ENCODE measurements around the gene EPS8L3. TPM values are rescaled to one million over a fixed set of nuclear protein-coding genes. Genes with fewer than 3 reads are reported as not detected.

EPS8L3 gene
- total RNA-seq, 1 donor from 2014 or later = not detected

DNA sequence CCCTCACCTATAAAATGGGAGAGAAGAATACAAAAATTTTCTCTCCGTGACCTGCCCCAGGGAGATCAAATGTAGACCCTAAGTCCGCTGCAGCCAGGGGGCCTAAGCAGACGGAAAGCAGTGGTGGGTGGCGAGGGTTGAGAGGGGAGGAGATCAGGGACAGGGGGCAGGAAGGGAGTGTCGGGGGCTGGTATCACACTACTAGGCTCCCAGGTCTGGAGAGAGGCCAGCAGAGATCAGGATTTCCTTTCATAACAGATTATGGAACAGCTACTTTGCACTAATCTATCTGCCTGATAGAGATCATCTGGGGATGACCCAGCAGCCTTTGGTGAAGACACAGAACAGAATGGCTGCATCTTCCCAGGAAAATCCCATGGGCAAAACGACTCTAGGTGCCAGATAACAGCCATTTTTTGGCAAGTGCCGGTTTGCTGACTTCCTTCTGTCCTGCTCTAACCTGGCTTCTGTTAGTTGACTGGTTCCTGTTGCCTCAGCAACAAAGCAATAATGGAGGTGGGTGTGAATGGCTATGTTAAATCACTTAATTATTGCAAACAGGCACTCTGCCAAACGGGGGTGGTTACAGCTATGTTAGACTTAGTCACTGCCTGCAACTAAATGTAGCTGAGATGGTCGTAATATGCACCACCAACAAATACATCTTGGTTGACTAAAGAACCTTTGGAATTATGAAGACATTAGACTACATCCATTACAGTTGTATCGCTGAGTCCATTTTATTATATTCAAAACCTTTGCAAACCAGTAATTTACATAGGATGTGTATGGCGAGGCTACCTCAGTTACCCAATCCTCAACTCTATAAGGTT, 30.0 kb upstream of the EPS8L3 start:
- Histone ChIP-seq H3K79me2 (ENCODE audit: low read depth) (no peaks in the 10 kb centered on the region), H4K20me1 (ENCODE audit: low read depth) (no peaks in the 10 kb centered on the region), H3K9ac (no peak overlapping the region), H3K9me3 (ENCODE audit: low read depth) (no peaks in the 10 kb centered on the region), H3K27me3 (no peaks in the 10 kb centered on the region), H3K4me1 (peaks cover 19% of the 10 kb centered on the region), H3K36me3 (no peaks in the 10 kb centered on the region), H3K27ac (no peak overlapping the region), H3F3A (ENCODE audit: low read depth) (no peaks in the 10 kb centered on the region), H3K4me3 (no peak overlapping the region), H3K4me2 (no peak overlapping the region), H2AFZ (replicated peaks) (no peak overlapping the region)
- TF ChIP-seq, protein P1, sequence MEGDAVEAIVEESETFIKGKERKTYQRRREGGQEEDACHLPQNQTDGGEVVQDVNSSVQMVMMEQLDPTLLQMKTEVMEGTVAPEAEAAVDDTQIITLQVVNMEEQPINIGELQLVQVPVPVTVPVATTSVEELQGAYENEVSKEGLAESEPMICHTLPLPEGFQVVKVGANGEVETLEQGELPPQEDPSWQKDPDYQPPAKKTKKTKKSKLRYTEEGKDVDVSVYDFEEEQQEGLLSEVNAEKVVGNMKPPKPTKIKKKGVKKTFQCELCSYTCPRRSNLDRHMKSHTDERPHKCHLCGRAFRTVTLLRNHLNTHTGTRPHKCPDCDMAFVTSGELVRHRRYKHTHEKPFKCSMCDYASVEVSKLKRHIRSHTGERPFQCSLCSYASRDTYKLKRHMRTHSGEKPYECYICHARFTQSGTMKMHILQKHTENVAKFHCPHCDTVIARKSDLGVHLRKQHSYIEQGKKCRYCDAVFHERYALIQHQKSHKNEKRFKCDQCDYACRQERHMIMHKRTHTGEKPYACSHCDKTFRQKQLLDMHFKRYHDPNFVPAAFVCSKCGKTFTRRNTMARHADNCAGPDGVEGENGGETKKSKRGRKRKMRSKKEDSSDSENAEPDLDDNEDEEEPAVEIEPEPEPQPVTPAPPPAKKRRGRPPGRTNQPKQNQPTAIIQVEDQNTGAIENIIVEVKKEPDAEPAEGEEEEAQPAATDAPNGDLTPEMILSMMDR (IDR thresholded peaks at IDR 0.05) = no peak
- TF ChIP-seq EZH2phosphoT487 (IDR thresholded peaks at IDR 0.05) (no peak), EZH2 (IDR thresholded peaks at IDR 0.05) (no peak)
- Mint-ChIP-seq H3K36me3 (no peaks in the 10 kb centered on the region), H3K4me1 (peaks cover 47% of the 10 kb centered on the region), H3K9me3 (no peaks in the 10 kb centered on the region), H3K27me3 (ENCODE audit: insufficient read depth, low read depth) (peaks cover 11% of the 10 kb centered on the region), H3K27ac (no peak overlapping the region), H3K4me3 (no peak overlapping the region)
- DNase-seq (ENCODE audit: low spot score) = no peak

DNA sequence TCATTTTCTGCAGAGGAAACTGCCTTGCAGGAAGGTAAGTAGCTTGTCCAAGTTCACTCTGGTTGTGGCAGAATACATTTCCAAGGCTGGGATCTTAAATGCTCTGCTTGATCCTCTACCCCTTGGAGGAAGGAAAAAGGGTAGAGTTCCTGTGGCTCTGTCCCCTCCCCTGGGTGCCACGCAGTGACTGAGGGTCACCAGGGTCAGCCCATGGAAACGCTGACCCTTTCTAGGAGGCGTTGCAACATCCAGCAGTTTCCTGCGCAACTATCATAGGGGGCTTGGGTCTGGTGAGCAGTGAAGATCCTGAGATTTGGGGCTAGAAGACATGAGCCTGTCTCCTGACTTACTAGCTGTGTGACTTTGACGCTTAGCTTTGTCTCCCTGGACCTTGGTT, 29.4 kb upstream of the EPS8L3 start:
- no peak overlapping the region for H3K4me3 ChIP-seq
- no peaks in the 10 kb centered on the region for H3K36me3 ChIP-seq
- Mint-ChIP-seq H3K9me3 (no peaks in the 10 kb centered on the region), H3K4me3 (no peak overlapping the region), H3K27me3 (ENCODE audit: insufficient read depth, low read depth) (peaks cover 11% of the 10 kb centered on the region), H3K4me1 (peaks cover 52% of the 10 kb centered on the region), H3K36me3 (no peaks in the 10 kb centered on the region), H3K27ac (peak overlapping the region; percentile 79)
- no peak overlapping the region for H3K9ac ChIP-seq
- H2AFZ ChIP-seq (replicated peaks) = no peak overlapping the region
- H3K27me3 ChIP-seq = no peaks in the 10 kb centered on the region
- H3K4me1 ChIP-seq = peaks cover 19% of the 10 kb centered on the region
- TF ChIP-seq EZH2phosphoT487 (IDR thresholded peaks at IDR 0.05) (no peak), EZH2 (IDR thresholded peaks at IDR 0.05) (no peak)
- TF ChIP-seq, protein P1 (IDR thresholded peaks at IDR 0.05) = no peak
- no peak overlapping the region for H3K4me2 ChIP-seq
- no peaks in the 10 kb centered on the region for H4K20me1 ChIP-seq (ENCODE audit: low read depth)
- H3K9me3 ChIP-seq (ENCODE audit: low read depth) = no peaks in the 10 kb centered on the region
- DNase-seq (ENCODE audit: low spot score) = no peak
- no peak overlapping the region for H3K27ac ChIP-seq
- H3F3A ChIP-seq (ENCODE audit: low read depth) = no peaks in the 10 kb centered on the region
- no peaks in the 10 kb centered on the region for H3K79me2 ChIP-seq (ENCODE audit: low read depth)

DNA sequence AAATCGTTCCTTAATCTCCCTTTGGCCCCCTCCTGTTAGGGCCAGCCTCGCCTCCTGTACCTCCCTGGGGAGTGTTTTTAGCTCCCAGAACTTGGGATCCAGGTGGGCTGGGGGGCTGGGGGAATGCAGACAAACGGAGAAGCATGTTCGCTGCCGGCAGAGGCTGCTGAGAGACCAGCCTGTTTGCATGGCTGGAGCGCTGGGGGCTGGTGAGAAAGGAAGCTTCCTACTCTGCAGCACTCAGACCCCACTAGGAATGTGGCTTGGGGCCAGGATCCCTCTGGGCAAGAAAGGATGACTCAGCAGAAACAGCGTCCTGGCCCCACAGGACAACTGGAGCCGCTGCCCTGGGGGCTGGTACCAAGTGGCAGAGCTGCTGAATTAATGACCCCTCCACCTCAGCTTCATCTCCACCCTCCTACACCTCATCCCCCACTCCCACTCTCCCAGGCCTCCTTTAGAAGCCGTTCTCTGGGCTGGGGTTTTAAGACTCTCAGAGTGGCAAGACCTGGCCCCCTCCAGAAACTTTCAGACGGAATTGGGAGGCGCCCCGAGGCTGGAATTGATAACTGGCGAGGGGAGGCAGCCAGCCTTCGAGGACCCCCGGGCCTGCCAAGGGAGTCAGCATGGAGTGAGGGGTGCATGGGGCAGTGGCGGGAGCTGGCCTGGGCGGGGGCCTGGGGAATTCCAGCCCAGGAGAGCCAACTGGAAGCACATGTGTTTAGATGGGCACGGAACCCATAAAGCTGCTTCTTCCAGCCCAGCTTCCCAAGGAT, 28.5 kb upstream of the EPS8L3 start:
- TF ChIP-seq EZH2phosphoT487 (IDR thresholded peaks at IDR 0.05) = no peak
- no peak for TF ChIP-seq EZH2 (IDR thresholded peaks at IDR 0.05)
- TF ChIP-seq, protein P1 (IDR thresholded peaks at IDR 0.05) = peak; percentile 26
- Mint-ChIP-seq H3K27ac (peak overlapping the region; percentile 79), H3K9me3 (no peaks in the 10 kb centered on the region), H3K36me3 (no peaks in the 10 kb centered on the region), H3K4me1 (peaks cover 58% of the 10 kb centered on the region), H3K27me3 (ENCODE audit: insufficient read depth, low read depth) (peaks cover 8% of the 10 kb centered on the region), H3K4me3 (no peak overlapping the region)
- H3K36me3 ChIP-seq = no peaks in the 10 kb centered on the region
- H3K79me2 ChIP-seq (ENCODE audit: low read depth) = no peaks in the 10 kb centered on the region
- peak; percentile 80 for DNase-seq (ENCODE audit: low spot score)
- H3F3A ChIP-seq (ENCODE audit: low read depth) = no peaks in the 10 kb centered on the region
- no peaks in the 10 kb centered on the region for H4K20me1 ChIP-seq (ENCODE audit: low read depth)
- no peak overlapping the region for H3K4me3 ChIP-seq
- H3K27me3 ChIP-seq = no peaks in the 10 kb centered on the region
- peak overlapping the region; percentile 45 for H3K4me2 ChIP-seq
- H3K9me3 ChIP-seq (ENCODE audit: low read depth) = no peaks in the 10 kb centered on the region
- peak overlapping the region; percentile 91 for H2AFZ ChIP-seq (replicated peaks)
- H3K27ac ChIP-seq = no peak overlapping the region
- H3K9ac ChIP-seq = no peak overlapping the region
- peaks cover 19% of the 10 kb centered on the region for H3K4me1 ChIP-seq
